KMS-11 (cell line): ENCODE measurements around the gene BABAM2.

ENCODE experiments used
- H2AFZ ChIP-seq: fragments of 200-600 bp; sonication (generic); 2 replicates; pipeline ENCODE4 v1.6.1; 2016; ENCODE audit warnings: antibody characterized with exemption, mixed run types, low read depth
- H3K27ac ChIP-seq: fragments of 200-600 bp; sonication (generic); 2 replicates; pipeline ENCODE4 v1.6.1; 2016; ENCODE audit warnings: mild to moderate bottlenecking, mixed run types
- H3K27me3 ChIP-seq: fragments of 200-600 bp; sonication (generic); 2 replicates; pipeline ENCODE4 v1.6.1; 2017; ENCODE audit warnings: mild to moderate bottlenecking, low read depth, mixed run types, moderate library complexity; ENCODE audit not compliant: insufficient read depth
- H3K36me3 ChIP-seq: fragments of 200-600 bp; sonication (generic); 2 replicates; pipeline ENCODE4 v1.6.1; 2017; ENCODE audit warnings: mild to moderate bottlenecking, mixed run types; ENCODE audit not compliant: insufficient read depth
- H3K4me1 ChIP-seq: fragments of 200-600 bp; sonication (generic); 2 replicates; pipeline ENCODE4 v1.6.1; 2016; ENCODE audit warnings: mild to moderate bottlenecking, low read depth, mixed run types; ENCODE audit not compliant: poor library complexity, severe bottlenecking
- H3K4me2 ChIP-seq: fragments of 200-600 bp; sonication (generic); 2 replicates; pipeline ENCODE4 v1.7.0; 2016; ENCODE audit warnings: mild to moderate bottlenecking, mixed run types
- H3K4me3 ChIP-seq: fragments of 200-600 bp; sonication (generic); IDR thresholded peaks from 2 replicates; pipeline ENCODE4 v1.6.1; 2017; ENCODE audit warnings: low read depth, low read length, mixed read lengths; ENCODE audit not compliant: insufficient read depth
- H3K79me2 ChIP-seq: fragments of 200-600 bp; sonication (generic); 2 replicates; pipeline ENCODE4 v1.6.1; 2016; ENCODE audit warnings: low read depth, mixed run types; ENCODE audit not compliant: insufficient read depth
- H3K9ac ChIP-seq: fragments of 200-600 bp; sonication (generic); 2 replicates; pipeline ENCODE4 v1.6.1; 2016; ENCODE audit warnings: mild to moderate bottlenecking, mixed run types
- H4K20me1 ChIP-seq: fragments of 200-600 bp; sonication (generic); 2 replicates; pipeline ENCODE4 v1.6.1; 2016; ENCODE audit warnings: mild to moderate bottlenecking, mixed run types; ENCODE audit not compliant: insufficient read depth
- CTCF ChIP-seq: fragments of 200-600 bp; sonication (generic); conservative IDR thresholded peaks from 2 replicates; pipeline ENCODE4 v1.6.1; 2017; ENCODE audit warnings: low read depth, mild to moderate bottlenecking, antibody characterized with exemption, low read length, moderate library complexity, mixed read lengths

BABAM2 gene

GRCh38 chr2:27991146-27991545, 100.6 kb downstream of the BABAM2 start:
- no peaks in the 10 kb centered on the region for H4K20me1 ChIP-seq
- no peak overlapping the region for H3K27ac ChIP-seq
- no peak overlapping the region for H3K4me2 ChIP-seq
- H3K79me2 ChIP-seq = no peaks in the 10 kb centered on the region
- H3K9ac ChIP-seq = no peak overlapping the region
- no peak overlapping the region for H2AFZ ChIP-seq
- H3K4me1 ChIP-seq = no peaks in the 10 kb centered on the region
- H3K4me3 ChIP-seq = no peak overlapping the region
- TF ChIP-seq CTCF = no peak
- no peaks in the 10 kb centered on the region for H3K27me3 ChIP-seq
- no peaks in the 10 kb centered on the region for H3K36me3 ChIP-seq

- H3K27me3 ChIP-seq = no peaks in the 10 kb centered on the region
- no peak overlapping the region for H3K9ac ChIP-seq
- H2AFZ ChIP-seq = no peak overlapping the region
- no peak overlapping the region for H3K4me3 ChIP-seq
- no peaks in the 10 kb centered on the region for H3K4me1 ChIP-seq
- TF ChIP-seq CTCF = no peak
- H3K79me2 ChIP-seq = no peaks in the 10 kb centered on the region
- no peaks in the 10 kb centered on the region for H3K36me3 ChIP-seq
- H4K20me1 ChIP-seq = no peaks in the 10 kb centered on the region
- H3K27ac ChIP-seq = no peak overlapping the region
- H3K4me2 ChIP-seq = no peak overlapping the region
Measured at GRCh38 chr2:27992787-27993401, 102.4 kb downstream of the BABAM2 start.

- H2AFZ ChIP-seq = no peak overlapping the region
- no peak for TF ChIP-seq CTCF
- no peak overlapping the region for H3K27ac ChIP-seq
- no peaks in the 10 kb centered on the region for H3K36me3 ChIP-seq
- H4K20me1 ChIP-seq = no peaks in the 10 kb centered on the region
- H3K79me2 ChIP-seq = no peaks in the 10 kb centered on the region
- H3K9ac ChIP-seq = no peak overlapping the region
- H3K4me3 ChIP-seq = no peak overlapping the region
- no peak overlapping the region for H3K4me2 ChIP-seq
- no peaks in the 10 kb centered on the region for H3K4me1 ChIP-seq
- no peaks in the 10 kb centered on the region for H3K27me3 ChIP-seq
Measured at GRCh38 chr2:27993402-27993787, 102.9 kb downstream of the BABAM2 start.

- TF ChIP-seq CTCF = no peak
- no peaks in the 10 kb centered on the region for H4K20me1 ChIP-seq
- no peak overlapping the region for H3K4me2 ChIP-seq
Measured at GRCh38 chr2:27993950-27994728, 103.6 kb downstream of the BABAM2 start.

More at GRCh38 chr2:27993950-27994728, 103.6 kb downstream of the BABAM2 start:
- no peak overlapping the region for H2AFZ ChIP-seq
- H3K4me3 ChIP-seq = no peak overlapping the region
- H3K27ac ChIP-seq = no peak overlapping the region
- no peak overlapping the region for H3K9ac ChIP-seq
- no peaks in the 10 kb centered on the region for H3K4me1 ChIP-seq
- H3K36me3 ChIP-seq = no peaks in the 10 kb centered on the region
- no peaks in the 10 kb centered on the region for H3K79me2 ChIP-seq
- no peaks in the 10 kb centered on the region for H3K27me3 ChIP-seq
